ENCODE results near the gene TUBGCP3. TPM values are rescaled to one million over a fixed set of nuclear protein-coding genes. Genes with fewer than 3 reads are reported as not detected.

The TUBGCP3 gene
- total and polyA plus RNA-seq, 9 of the 15 experiments (the other 6 are each of a cell fraction or from before 2014, with no cell fraction given) = 3.0 to 24.8 (median 15.2) TPM

- no peak for TF ChIP-seq MTA2 (IDR thresholded peaks at IDR 0.05; ENCODE audit: low read depth)
- TF ChIP-seq HOXB6 (CRISPR knock-in tag; IDR thresholded peaks at IDR 0.05; ENCODE audit: borderline replicate concordance) = no peak
- no peak for TF ChIP-seq SIN3A (IDR thresholded peaks at IDR 0.05; ENCODE audit: borderline replicate concordance in 2 of 2, control insufficient read depth in 1 of 2, low read depth in 2 of 2, low read length in 2 of 2)
- no peak for TF ChIP-seq MCM3 (IDR thresholded peaks at IDR 0.05)
- TF ChIP-seq ZNF408 (CRISPR knock-in tag; IDR thresholded peaks at IDR 0.05; ENCODE audit: low read depth) = no peak
- TF ChIP-seq SPI1 (IDR thresholded peaks at IDR 0.05; ENCODE audit: borderline replicate concordance, low read depth, low read length) = no peak
- TF ChIP-seq RCOR1 (IDR thresholded peaks at IDR 0.05; ENCODE audit: borderline replicate concordance in 1 of 2, low read depth in 2 of 2, low read length in 2 of 2) = no peak
These were observed 135.4 kb downstream of the TUBGCP3 start (continued) for GRCh38 chr13:112452380-112453206.

DNA sequence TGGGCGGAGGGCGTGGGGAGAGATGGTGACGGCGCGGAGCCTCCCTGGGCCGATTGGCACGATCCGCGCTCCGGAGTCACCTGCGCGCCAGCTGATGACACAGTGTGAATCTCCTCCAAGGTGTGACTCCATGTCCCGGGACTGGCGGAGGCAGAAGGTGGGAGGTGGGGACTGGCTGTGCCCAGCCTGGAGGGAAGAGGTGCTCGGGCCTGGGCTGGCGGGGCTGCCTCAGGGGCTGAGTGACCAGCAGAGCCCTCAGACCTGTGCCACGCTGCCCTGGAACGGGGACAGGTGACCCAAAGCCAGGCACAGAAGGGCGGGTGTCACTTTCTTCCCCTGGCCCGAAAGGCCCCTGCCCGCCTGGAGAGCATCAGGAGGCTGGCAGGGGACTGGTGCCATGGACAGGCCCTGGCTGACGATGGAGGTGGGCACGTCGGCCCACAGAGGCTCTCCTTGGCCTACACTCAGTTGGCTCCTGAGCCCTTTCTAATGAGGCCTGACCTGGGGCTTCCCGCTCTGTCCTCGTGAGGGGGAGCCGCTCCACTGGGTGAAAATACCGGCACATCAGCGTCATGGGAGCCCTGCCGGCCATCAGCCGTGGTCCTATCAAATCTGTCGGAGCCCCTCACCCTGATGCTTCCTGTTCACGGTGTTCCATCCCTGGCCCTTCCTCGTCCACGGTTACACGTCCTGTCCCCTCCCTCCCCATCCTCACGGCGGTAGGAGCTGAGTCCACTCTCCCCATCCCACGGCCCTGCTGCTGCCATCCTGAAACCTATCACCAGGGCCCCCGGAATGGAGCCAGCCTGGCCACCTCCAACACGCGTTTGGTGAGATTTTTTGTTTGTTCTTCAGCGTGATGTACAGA, 136.2 kb downstream of the TUBGCP3 start:
- no peak for DNase-seq (ENCODE audit: extremely low read depth in 1 of 4, low spot score in 3 of 4)
- H3K9me1 ChIP-seq (ENCODE audit: control insufficient read depth, insufficient read depth, low read length) = no peaks in the 10 kb centered on the region
- H3K27me3 ChIP-seq (ENCODE audit: control insufficient read depth in 2 of 2, insufficient read depth in 2 of 2, low read length in 2 of 2) = peaks cover 33 to 81% of the 10 kb centered on the region in 2 experiments; a peak in 4 of 5 replicates
- H4K20me1 ChIP-seq (replicated peaks; ENCODE audit: control insufficient read depth, insufficient read depth, low read length) = no peaks in the 10 kb centered on the region
- H3K79me2 ChIP-seq (ENCODE audit: control insufficient read depth, insufficient read depth, low read length) = no peaks in the 10 kb centered on the region
- ChIA-PET CTCF (ENCODE audit: low intra/inter-chr PET ratio) (interaction anchor here (0.5 kb wide), 1 partner anchor 972 kb away, joined by 4 read pairs; no protein-coding TSS in a partner anchor), POLR2A (no interaction called here)
- TF ChIP-seq MEF2A (IDR thresholded peaks at IDR 0.05; ENCODE audit: control insufficient read depth, low read depth, low read length) = no peak
- no peak for TF ChIP-seq TBL1XR1 (IDR thresholded peaks at IDR 0.05; ENCODE audit: low read length in 2 of 2)
- TF ChIP-seq, protein P1, sequence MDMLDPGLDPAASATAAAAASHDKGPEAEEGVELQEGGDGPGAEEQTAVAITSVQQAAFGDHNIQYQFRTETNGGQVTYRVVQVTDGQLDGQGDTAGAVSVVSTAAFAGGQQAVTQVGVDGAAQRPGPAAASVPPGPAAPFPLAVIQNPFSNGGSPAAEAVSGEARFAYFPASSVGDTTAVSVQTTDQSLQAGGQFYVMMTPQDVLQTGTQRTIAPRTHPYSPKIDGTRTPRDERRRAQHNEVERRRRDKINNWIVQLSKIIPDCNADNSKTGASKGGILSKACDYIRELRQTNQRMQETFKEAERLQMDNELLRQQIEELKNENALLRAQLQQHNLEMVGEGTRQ (CRISPR knock-in tag; IDR thresholded peaks at IDR 0.05) = no peak
- 4% methylated on average over 22 of the region's 43 CpGs for WGBS (ENCODE audit: insufficient coverage, low coverage, missing lambda C conversion rate)
- no peaks in the 10 kb centered on the region for H3K4me1 ChIP-seq (replicated peaks in 1 of 2; ENCODE audit: control insufficient read depth in 2 of 2, insufficient read depth in 2 of 2, low read length in 2 of 2)
- H3K9me3 ChIP-seq (replicated peaks; ENCODE audit: control insufficient read depth, insufficient read depth, low read depth, low read length) = no peaks in the 10 kb centered on the region
- BruUV-seq (replicated peaks) = no TSS peak
- no peaks in the 10 kb centered on the region for H3K36me3 ChIP-seq (ENCODE audit: control insufficient read depth, insufficient read depth, low read length)
- no peak for ATAC-seq
- H3K4me3 ChIP-seq = no peak overlapping the region
- no peak overlapping the region for H3K27ac ChIP-seq (ENCODE audit: extremely low read depth, low read depth, low read length)
- no peak overlapping the region for H3K4me2 ChIP-seq (ENCODE audit: insufficient read depth, low read length)
- FAIRE-seq = no peak
- in situ Hi-C loops (cut with MboI) (no loop called here), intact Hi-C loops (cut with micrococcal nuclease) (no loop called here)
- H3K9ac ChIP-seq (ENCODE audit: insufficient read depth in 1 of 2, low read depth in 2 of 2, low read length in 2 of 2) = no peak overlapping the region
- H2AFZ ChIP-seq (ENCODE audit: low read depth, low read length) = no peak overlapping the region
